Measurements from ENCODE around the gene PDE4D.

- TF ChIP-seq CTCF (IDR thresholded peaks at IDR 0.05; ENCODE audit: low read length) = no peak
- no peak for TF ChIP-seq EZH2 (optimal IDR thresholded peaks at IDR 0.05; ENCODE audit: low read depth, low read length)
Measured at GRCh38 chr5:59674763-59675162, 218.8 kb downstream of the PDE4D start.

Measured in MM.1S (cell line).